Endothelial cell of umbilical vein (primary cell): ENCODE data around the gene ADAM10.

Source experiments
- POLR2A ChIP-seq: IDR thresholded peaks from 2 replicates; pipeline ENCODE4 v1.6.1; 2012; ENCODE audit warnings: low read depth, mild to moderate bottlenecking, control low read depth, low read length
- TF ChIP-seq, protein P1 (sequence below), 2 donors: IDR thresholded peaks; 1 replicate in 1 of 2; 2 replicates in 1 of 2; pipeline ENCODE4 v1.5.1; 2011; ENCODE audit warnings: low read length in 2 of 2, mild to moderate bottlenecking in 2 of 2, moderate library complexity in 2 of 2, control low read depth in 1 of 2, inconsistent platforms in 1 of 2, low read depth in 1 of 2; ENCODE audit not compliant: insufficient read depth in 1 of 2; ENCODE audit errors: extremely low read depth in 1 of 2

- TF ChIP-seq, protein P1, sequence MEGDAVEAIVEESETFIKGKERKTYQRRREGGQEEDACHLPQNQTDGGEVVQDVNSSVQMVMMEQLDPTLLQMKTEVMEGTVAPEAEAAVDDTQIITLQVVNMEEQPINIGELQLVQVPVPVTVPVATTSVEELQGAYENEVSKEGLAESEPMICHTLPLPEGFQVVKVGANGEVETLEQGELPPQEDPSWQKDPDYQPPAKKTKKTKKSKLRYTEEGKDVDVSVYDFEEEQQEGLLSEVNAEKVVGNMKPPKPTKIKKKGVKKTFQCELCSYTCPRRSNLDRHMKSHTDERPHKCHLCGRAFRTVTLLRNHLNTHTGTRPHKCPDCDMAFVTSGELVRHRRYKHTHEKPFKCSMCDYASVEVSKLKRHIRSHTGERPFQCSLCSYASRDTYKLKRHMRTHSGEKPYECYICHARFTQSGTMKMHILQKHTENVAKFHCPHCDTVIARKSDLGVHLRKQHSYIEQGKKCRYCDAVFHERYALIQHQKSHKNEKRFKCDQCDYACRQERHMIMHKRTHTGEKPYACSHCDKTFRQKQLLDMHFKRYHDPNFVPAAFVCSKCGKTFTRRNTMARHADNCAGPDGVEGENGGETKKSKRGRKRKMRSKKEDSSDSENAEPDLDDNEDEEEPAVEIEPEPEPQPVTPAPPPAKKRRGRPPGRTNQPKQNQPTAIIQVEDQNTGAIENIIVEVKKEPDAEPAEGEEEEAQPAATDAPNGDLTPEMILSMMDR (IDR thresholded peaks at IDR 0.05; ENCODE audit: extremely low read depth in 1 of 2, insufficient read depth in 1 of 2, low read depth in 1 of 2, low read length in 2 of 2): no peak
- TF ChIP-seq POLR2A: no peak
These were observed 23.5 kb upstream of the ADAM10 start for GRCh38 chr15:58773024-58773423.
